ENCODE data around the gene LDB2. TPM values are rescaled to one million over a fixed set of nuclear protein-coding genes. Genes with fewer than 3 reads are reported as not detected.

The LDB2 gene
- total RNA-seq, 2 donors from 2014 or later = not detected

DNA sequence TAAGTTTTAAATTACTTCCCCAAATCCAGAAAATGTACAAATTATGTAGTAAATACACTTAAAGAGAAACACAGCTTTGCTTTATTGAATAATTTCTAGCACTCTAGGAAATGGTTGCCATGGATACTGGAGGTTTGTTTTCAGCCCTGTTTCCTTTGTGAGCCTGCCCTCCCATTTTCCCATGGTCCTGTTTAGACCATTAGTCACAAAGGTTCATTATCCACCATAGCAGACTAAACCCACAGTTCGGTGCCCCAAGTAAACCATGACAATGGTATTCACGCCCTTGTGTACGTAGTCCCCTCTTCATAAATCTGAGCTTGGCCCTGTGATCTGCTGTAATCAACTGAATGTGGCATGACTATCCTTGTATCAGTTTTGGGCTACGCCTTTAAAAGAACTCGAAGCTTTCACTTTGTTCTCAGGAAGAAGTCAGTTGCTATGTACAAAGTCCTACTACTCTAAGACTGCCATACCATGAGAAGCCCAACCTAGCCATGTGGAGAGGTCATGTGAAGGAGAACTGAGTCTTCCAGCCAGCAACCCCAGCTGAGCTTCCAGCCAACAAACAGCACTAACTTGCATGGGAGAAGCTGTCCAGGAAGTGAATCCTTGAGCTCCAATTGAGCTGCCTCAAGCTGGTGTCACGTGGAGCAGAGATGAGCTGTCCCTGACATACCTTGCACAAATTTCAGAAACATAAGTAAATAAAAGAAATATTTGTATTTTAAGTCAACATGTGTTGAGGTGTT is 300.4 kb downstream of the LDB2 start:
- ATAC-seq (replicated peaks in 1 of 2) (no peak), DNase-seq (no peak)
- Mint-ChIP-seq H3K36me3 (ENCODE audit: insufficient read depth in 2 of 2) (no peaks in the 10 kb centered on the region), H3K4me3 (no peak overlapping the region), H3K4me1 (ENCODE audit: low read depth) (no peaks in the 10 kb centered on the region), H3K27me3 (ENCODE audit: low read depth) (peaks cover 4% of the 10 kb centered on the region), H3K9me3 (peaks cover 0 to under 1% of the 10 kb centered on the region in 2 donors), H3K27ac (no peak overlapping the region)

DNA sequence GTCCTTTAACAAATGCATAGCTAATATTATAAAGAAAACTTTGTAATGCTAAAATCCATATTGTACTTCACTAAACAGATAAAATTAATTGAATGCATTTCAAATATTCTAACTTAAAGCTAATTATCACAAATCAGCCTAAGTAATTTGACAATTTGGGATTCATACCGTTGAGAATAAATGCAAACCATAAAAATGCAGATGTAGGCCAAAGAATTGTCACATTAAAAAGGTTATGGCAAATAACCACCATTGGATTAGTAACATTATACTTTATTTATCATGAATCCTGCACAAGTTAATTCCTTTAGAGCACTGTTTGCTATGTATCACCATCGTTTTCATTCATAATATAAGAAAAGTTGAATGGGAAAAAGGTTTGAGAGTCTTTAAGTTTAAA is 301.0 kb downstream of the LDB2 start:
- Mint-ChIP-seq H3K9me3 (no peaks in the 10 kb centered on the region), H3K4me3 (no peak overlapping the region), H3K36me3 (ENCODE audit: insufficient read depth in 2 of 2) (no peaks in the 10 kb centered on the region), H3K4me1 (ENCODE audit: low read depth) (no peaks in the 10 kb centered on the region), H3K27me3 (ENCODE audit: low read depth) (no peaks in the 10 kb centered on the region), H3K27ac (no peak overlapping the region)
- no peak for ATAC-seq (replicated peaks in 1 of 2)
- DNase-seq = no peak

DNA sequence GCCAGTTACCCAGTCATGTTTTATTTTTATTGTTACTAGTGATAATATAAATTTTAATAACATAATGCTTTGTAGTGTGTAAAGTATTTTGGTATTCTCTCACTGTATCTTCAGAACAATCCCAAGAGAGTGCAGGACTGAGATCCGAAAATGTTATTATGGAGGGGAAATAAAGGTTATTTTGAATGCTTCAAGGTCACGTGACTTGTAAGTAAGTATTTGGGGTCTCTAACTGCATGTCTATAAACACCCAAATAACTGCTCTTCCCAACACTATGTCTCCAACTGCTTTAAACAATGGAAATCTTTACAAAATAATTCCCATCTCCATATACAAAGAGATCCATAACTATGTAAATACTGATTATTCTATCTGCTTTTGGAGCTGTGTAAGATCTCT is 302.2 kb downstream of the LDB2 start:
- DNase-seq (no peak), ATAC-seq (replicated peaks in 1 of 2) (no peak)
- H3K36me3 Mint-ChIP-seq (ENCODE audit: insufficient read depth in 2 of 2) = no peaks in the 10 kb centered on the region
- H3K4me3 Mint-ChIP-seq = no peak overlapping the region
- H3K9me3 Mint-ChIP-seq = no peaks in the 10 kb centered on the region
- no peak overlapping the region for H3K27ac Mint-ChIP-seq
- no peaks in the 10 kb centered on the region for H3K4me1 Mint-ChIP-seq (ENCODE audit: low read depth)
- H3K27me3 Mint-ChIP-seq (ENCODE audit: low read depth) = no peaks in the 10 kb centered on the region

DNA sequence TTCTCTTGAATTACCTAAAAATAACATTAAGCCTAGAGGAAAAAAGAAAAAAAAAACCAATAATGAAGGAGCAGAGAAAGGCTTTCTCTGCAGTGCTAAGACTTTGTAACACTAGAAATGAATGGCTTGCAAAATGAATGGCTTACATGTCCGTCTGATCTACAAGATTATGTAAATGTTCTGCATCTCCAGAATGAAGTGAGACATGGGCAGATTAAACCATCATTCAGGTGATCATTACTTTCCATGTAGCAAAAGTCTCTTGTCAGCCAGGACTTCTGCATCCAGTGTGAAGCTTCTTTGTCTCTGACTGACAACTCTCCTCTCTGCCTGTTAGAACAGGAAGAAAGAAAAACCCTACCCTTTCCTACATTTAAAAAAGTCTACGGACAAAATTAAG is 304.3 kb downstream of the LDB2 start:
- no peak for ATAC-seq (replicated peaks in 1 of 2)
- no peak for DNase-seq
- Mint-ChIP-seq H3K4me3 (no peak overlapping the region), H3K27ac (no peak overlapping the region), H3K36me3 (ENCODE audit: insufficient read depth in 2 of 2) (no peaks in the 10 kb centered on the region), H3K9me3 (no peaks in the 10 kb centered on the region), H3K4me1 (ENCODE audit: low read depth) (no peaks in the 10 kb centered on the region), H3K27me3 (ENCODE audit: low read depth) (no peaks in the 10 kb centered on the region)

DNA sequence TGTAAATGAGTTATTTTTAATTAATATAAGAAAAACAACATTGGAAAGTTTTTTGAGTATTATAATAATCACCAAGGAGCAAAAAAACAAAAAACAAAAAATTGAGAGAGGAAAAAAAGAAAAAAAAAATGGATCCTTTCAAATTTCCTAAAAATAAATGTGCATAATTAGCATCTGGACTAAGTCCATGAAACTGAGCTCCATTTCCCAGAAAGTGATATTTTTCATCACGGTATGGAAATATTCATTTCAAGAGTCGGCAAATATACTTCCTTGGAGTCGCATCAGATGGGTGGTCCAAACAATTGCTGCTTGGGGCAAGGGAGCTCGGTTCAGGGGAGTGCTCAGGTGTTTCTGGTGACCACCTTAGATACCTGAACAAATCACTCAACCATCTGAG is 305.1 kb downstream of the LDB2 start:
- no peak for ATAC-seq (replicated peaks in 1 of 2)
- no peak for DNase-seq
- Mint-ChIP-seq H3K4me3 (no peak overlapping the region), H3K27ac (no peak overlapping the region), H3K9me3 (no peaks in the 10 kb centered on the region), H3K4me1 (ENCODE audit: low read depth) (no peaks in the 10 kb centered on the region), H3K27me3 (ENCODE audit: low read depth) (no peaks in the 10 kb centered on the region), H3K36me3 (ENCODE audit: insufficient read depth in 2 of 2) (no peaks in the 10 kb centered on the region)

DNA sequence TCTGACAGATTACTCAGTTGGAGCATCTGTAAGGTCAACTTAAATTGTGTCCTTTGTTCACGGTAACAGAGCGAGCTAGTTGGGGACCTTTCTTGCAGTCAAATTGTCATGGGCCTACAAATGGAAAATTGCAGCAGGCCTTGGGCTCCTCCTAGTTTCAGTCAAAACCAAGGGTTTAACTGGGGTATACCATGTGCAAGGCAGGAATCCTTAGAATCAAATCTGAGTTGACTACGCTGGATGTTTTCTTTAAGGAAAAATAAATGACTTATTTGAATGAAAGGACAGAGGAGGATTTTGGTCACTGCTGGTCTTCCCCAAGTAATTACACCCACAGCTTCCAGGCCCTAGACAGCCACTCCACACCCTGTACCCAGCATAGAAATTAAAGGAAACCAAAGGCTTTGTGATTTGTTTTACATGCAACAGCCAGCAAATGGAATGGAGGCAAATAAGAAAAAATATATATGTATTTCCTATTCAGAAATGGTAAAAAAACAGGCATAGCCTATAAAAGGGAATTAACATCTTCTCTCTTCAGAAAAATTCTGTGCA is 307.1 kb downstream of the LDB2 start:
- H3K4me1 Mint-ChIP-seq (ENCODE audit: low read depth) = no peaks in the 10 kb centered on the region
- no peak overlapping the region for H3K27ac Mint-ChIP-seq
- H3K36me3 Mint-ChIP-seq (ENCODE audit: insufficient read depth in 2 of 2) = no peaks in the 10 kb centered on the region
- H3K4me3 Mint-ChIP-seq = no peak overlapping the region
- no peak for ATAC-seq (replicated peaks in 1 of 2)
- no peak for DNase-seq
- no peaks in the 10 kb centered on the region for H3K27me3 Mint-ChIP-seq (ENCODE audit: low read depth)
- no peaks in the 10 kb centered on the region for H3K9me3 Mint-ChIP-seq

DNA sequence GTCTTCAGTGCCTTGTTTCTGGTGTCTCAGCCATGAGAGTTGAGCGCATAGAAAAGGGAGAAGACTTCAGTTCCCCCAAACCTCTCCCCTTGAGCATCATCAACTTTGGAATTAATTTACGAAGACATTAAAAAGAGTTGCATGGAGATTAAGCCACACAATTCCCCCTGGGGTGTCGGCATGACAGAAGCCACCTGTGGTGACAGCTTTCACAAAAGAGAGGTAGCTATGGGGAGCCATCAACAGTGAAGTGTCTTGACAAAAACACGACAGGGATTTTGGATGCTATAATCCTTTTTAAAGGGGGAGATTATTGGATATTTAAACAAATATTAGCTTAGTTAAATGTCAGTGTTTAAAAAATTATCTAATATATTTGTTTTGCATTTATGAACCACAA is 307.6 kb downstream of the LDB2 start:
- no peaks in the 10 kb centered on the region for H3K36me3 Mint-ChIP-seq (ENCODE audit: insufficient read depth in 2 of 2)
- no peak overlapping the region for H3K4me3 Mint-ChIP-seq
- DNase-seq (no peak), ATAC-seq (replicated peaks in 1 of 2) (no peak)
- no peaks in the 10 kb centered on the region for H3K9me3 Mint-ChIP-seq
- H3K4me1 Mint-ChIP-seq (ENCODE audit: low read depth) = no peaks in the 10 kb centered on the region
- no peaks in the 10 kb centered on the region for H3K27me3 Mint-ChIP-seq (ENCODE audit: low read depth)
- H3K27ac Mint-ChIP-seq = no peak overlapping the region

DNA sequence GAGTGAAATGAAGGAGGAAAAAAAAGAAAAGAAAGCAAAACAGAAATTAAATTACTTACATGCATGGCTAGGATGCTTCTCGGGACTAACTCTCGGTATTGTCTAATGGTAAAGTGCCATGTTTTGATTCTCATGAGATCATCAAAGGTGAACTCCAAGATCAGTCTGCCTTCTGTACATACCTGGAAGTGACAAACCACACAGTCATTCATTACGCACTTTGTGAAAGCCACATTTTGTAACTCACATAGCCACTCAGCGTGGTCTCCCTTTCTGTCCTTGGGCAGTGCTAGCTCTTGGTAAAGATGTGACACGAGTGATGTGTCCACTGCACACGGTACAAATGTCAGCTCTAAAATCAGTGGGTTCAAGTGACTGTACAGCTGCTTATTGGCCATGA is 309.8 kb downstream of the LDB2 start:
- H3K4me3 Mint-ChIP-seq = no peak overlapping the region
- H3K36me3 Mint-ChIP-seq (ENCODE audit: insufficient read depth in 2 of 2) = no peaks in the 10 kb centered on the region
- no peaks in the 10 kb centered on the region for H3K27me3 Mint-ChIP-seq (ENCODE audit: low read depth)
- DNase-seq (no peak), ATAC-seq (replicated peaks in 1 of 2) (no peak)
- no peaks in the 10 kb centered on the region for H3K9me3 Mint-ChIP-seq
- H3K4me1 Mint-ChIP-seq (ENCODE audit: low read depth) = no peaks in the 10 kb centered on the region
- no peak overlapping the region for H3K27ac Mint-ChIP-seq

DNA sequence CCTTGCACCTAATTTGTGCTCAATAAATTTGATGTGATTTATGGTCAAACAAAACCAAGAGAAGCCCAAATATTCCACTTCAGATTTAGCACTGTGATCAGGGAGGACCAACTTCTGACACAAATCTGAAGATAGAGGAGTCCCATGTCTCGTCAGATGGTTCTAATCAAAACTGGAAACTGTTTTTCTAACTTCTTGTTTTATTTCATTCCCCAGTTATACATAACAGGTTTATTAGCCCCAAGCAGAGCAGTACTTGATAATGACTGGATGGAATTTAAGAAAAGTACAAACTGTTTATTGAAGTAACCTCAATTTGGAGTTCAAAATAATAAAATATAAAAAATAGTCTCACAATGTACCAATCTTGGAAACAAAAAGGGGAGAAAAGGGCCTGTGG is 310.3 kb downstream of the LDB2 start:
- Mint-ChIP-seq H3K9me3 (no peaks in the 10 kb centered on the region), H3K27me3 (ENCODE audit: low read depth) (no peaks in the 10 kb centered on the region), H3K36me3 (ENCODE audit: insufficient read depth in 2 of 2) (no peaks in the 10 kb centered on the region), H3K4me3 (no peak overlapping the region), H3K27ac (no peak overlapping the region), H3K4me1 (ENCODE audit: low read depth) (no peaks in the 10 kb centered on the region)
- ATAC-seq (replicated peaks in 1 of 2) = no peak
- no peak for DNase-seq

DNA sequence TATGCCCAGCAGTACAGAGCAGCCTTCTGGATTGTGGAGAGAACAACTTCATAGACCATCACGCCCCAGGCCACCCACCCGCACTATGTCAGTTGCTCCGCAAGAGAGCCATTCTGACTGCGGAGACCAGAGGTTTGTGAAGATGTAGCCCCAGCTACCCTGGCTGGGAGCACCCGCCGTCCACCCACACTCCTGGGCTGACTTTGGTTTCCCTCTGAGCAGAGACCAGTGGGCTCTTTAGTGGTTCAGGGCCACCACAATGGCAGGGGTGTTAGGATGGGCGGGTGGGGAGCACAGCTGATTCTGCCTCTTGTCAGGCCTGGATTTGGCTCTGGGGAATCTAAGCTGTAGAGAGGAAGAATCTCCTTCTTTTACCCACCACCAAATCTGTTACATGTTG is 313.4 kb downstream of the LDB2 start:
- H3K36me3 Mint-ChIP-seq (ENCODE audit: insufficient read depth in 2 of 2) = no peaks in the 10 kb centered on the region
- peaks cover 0 to under 1% of the 10 kb centered on the region in 2 donors for H3K9me3 Mint-ChIP-seq
- H3K4me1 Mint-ChIP-seq (ENCODE audit: low read depth) = no peaks in the 10 kb centered on the region
- no peak overlapping the region for H3K4me3 Mint-ChIP-seq
- no peaks in the 10 kb centered on the region for H3K27me3 Mint-ChIP-seq (ENCODE audit: low read depth)
- ATAC-seq (replicated peaks in 1 of 2) = no peak
- no peak for DNase-seq
- H3K27ac Mint-ChIP-seq = no peak overlapping the region

DNA sequence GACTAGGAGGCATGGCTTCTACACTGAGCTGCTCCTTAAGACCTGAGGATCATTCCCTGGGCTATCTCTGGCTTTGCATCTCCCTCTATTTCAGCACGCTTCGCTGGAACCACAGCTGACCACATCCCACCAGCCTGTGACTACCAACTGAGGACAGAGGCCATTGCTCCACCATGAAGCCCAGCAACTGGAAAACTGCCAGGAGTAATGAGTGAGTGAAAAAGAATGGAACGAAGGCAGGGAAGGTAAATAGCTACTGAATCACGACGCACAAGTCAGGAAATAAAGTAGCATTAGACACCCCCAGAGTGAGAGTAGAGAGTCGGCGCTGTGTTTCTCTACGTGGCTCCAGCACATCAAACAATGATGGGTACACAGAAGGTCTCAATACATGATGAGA is 314.7 kb downstream of the LDB2 start:
- Mint-ChIP-seq H3K27ac (no peak overlapping the region), H3K27me3 (ENCODE audit: low read depth) (no peaks in the 10 kb centered on the region), H3K36me3 (ENCODE audit: insufficient read depth in 2 of 2) (no peaks in the 10 kb centered on the region), H3K9me3 (peaks cover 0 to 4% of the 10 kb centered on the region in 2 donors), H3K4me3 (no peak overlapping the region), H3K4me1 (ENCODE audit: low read depth) (no peaks in the 10 kb centered on the region)
- ATAC-seq (replicated peaks in 1 of 2) (no peak), DNase-seq (no peak)

DNA sequence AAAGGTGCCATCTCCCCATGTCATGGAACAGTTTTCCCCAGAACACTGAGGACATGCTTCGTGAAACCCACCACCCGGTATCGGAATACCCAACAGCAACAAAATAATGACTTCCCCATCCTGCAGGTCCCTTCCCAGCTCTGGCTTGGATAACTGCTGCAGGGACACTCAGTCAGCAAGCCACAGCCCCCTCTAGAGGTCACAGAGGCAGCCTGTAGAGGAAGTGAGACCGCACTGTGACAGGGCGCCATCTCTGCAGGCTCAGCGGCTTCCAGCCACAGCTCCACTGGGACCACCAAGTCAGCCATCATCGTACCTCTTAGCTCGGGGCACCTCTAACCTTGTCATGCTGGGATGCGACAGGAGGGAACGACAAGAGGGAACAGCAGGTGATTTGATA is 315.9 kb downstream of the LDB2 start:
- Mint-ChIP-seq H3K9me3 (peaks cover 0 to 4% of the 10 kb centered on the region in 2 donors), H3K36me3 (ENCODE audit: insufficient read depth in 2 of 2) (no peaks in the 10 kb centered on the region), H3K27me3 (ENCODE audit: low read depth) (no peaks in the 10 kb centered on the region), H3K27ac (no peak overlapping the region), H3K4me1 (ENCODE audit: low read depth) (no peaks in the 10 kb centered on the region), H3K4me3 (no peak overlapping the region)
- no peak for ATAC-seq (replicated peaks in 1 of 2)
- no peak for DNase-seq

DNA sequence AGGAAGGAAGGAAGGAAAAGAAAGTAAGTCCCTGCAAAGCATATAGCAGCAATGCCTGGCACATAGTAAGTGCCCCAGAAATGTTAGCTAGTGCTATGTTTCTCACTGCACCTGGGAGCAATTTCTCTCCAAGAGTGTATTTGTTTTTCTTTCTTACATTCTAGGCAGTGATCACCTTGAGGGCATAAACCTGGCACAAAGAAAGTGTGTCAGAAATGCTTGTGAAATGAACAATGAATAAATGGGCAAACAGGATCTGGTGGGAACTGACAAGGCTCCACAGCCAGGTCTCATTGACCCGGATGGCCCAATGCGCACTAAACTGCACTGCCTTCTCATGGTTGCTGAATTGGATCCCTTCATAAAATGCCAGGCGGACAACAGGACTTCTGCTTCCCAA is 316.4 kb downstream of the LDB2 start:
- DNase-seq (no peak), ATAC-seq (replicated peaks in 1 of 2) (no peak)
- Mint-ChIP-seq H3K9me3 (peaks cover 0 to 4% of the 10 kb centered on the region in 2 donors), H3K27me3 (ENCODE audit: low read depth) (no peaks in the 10 kb centered on the region), H3K4me1 (ENCODE audit: low read depth) (no peaks in the 10 kb centered on the region), H3K4me3 (no peak overlapping the region), H3K36me3 (ENCODE audit: insufficient read depth in 2 of 2) (no peaks in the 10 kb centered on the region), H3K27ac (no peak overlapping the region)

DNA sequence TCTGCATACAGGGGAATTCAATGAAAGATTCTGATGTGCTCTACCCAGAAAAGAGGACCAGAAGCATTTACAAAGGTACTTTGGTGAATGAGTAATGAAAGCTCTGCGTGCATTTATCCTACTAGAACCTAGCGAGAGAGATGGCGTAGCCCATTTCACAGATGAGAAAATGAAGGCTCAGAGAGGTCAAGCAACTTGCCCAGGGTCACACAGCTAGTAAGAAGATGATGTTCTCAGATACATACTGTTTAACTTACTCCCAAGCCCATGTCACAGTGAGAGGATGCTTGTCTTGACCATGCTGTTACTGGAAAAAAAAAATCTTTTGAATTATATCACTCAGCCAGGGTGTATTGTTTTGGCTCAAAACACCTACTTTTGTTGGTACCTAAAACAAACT is 317.3 kb downstream of the LDB2 start:
- H3K27ac Mint-ChIP-seq = no peak overlapping the region
- H3K27me3 Mint-ChIP-seq (ENCODE audit: low read depth) = no peaks in the 10 kb centered on the region
- ATAC-seq (replicated peaks in 1 of 2) (no peak), DNase-seq (no peak)
- no peak overlapping the region for H3K4me3 Mint-ChIP-seq
- no peaks in the 10 kb centered on the region for H3K36me3 Mint-ChIP-seq (ENCODE audit: insufficient read depth in 2 of 2)
- H3K4me1 Mint-ChIP-seq (ENCODE audit: low read depth) = no peaks in the 10 kb centered on the region
- peaks cover 0 to 4% of the 10 kb centered on the region in 2 donors for H3K9me3 Mint-ChIP-seq
